ENCODE data around the gene HSD17B11. TPM values are rescaled to one million over a fixed set of nuclear protein-coding genes. Genes with fewer than 3 reads are reported as not detected.

Gene HSD17B11
- polyA plus RNA-seq, 3 donors, result 86.9 to 330 (median 272) TPM

GRCh38 chr4:87427518-87427868 is 36.5 kb upstream of the HSD17B11 start:
- no peak overlapping the region for H3K27ac Mint-ChIP-seq
- intact Hi-C loops (cut with micrococcal nuclease), result no loop called here
- H3K27me3 Mint-ChIP-seq (ENCODE audit: low read depth in 3 of 3), result peaks cover 0 to 1% (median 0%) of the 10 kb centered on the region in 3 donors

DNA sequence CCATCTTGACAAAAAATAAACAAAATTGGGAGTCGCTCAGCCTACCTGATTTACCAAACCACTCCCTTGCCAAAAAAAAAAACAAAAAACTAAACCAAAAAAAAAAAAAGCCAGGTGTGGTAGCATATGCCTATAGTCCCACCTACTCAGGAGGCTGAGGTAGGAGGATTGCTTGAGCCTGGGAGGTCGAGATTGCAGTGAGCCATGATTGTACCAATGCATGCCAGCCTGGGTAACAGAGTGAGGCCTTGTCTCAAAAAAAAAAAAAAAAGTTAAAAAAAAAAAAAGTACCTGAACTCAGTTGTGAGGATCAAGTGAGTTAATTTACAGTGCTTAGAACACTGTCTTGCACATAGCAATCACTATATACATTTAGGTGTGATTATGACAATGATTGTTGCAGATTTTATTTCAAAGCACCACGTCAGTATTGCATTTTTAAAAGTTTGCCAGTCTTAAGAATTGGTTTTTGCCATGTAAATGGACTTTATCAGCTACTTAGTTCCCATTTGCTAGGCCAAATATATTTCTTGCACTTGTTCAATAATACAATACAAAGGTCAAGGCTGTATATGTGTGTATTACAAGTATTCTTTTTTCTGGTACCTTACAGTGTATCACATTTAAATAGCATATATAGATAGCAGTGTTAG is 36.0 kb upstream of the HSD17B11 start:
- no peaks in the 10 kb centered on the region for H3K36me3 ChIP-seq (replicated peaks in 1 of 2; ENCODE audit: control insufficient read depth in 1 of 2, insufficient read depth in 2 of 2, low read length in 2 of 2)
- no peak for DNase-seq
- Mint-ChIP-seq H3K27me3 (ENCODE audit: low read depth in 3 of 3) (peaks cover 0 to 1% (median 0%) of the 10 kb centered on the region in 3 donors), H3K27ac (no peak overlapping the region), H3K36me3 (no peaks in the 10 kb centered on the region), H3K4me1 (peaks cover 15% of the 10 kb centered on the region), H3K9me3 (no peaks in the 10 kb centered on the region), H3K4me3 (no peak overlapping the region)
- TF ChIP-seq, protein P1, sequence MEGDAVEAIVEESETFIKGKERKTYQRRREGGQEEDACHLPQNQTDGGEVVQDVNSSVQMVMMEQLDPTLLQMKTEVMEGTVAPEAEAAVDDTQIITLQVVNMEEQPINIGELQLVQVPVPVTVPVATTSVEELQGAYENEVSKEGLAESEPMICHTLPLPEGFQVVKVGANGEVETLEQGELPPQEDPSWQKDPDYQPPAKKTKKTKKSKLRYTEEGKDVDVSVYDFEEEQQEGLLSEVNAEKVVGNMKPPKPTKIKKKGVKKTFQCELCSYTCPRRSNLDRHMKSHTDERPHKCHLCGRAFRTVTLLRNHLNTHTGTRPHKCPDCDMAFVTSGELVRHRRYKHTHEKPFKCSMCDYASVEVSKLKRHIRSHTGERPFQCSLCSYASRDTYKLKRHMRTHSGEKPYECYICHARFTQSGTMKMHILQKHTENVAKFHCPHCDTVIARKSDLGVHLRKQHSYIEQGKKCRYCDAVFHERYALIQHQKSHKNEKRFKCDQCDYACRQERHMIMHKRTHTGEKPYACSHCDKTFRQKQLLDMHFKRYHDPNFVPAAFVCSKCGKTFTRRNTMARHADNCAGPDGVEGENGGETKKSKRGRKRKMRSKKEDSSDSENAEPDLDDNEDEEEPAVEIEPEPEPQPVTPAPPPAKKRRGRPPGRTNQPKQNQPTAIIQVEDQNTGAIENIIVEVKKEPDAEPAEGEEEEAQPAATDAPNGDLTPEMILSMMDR (IDR thresholded peaks at IDR 0.05), result no peak
- no peaks in the 10 kb centered on the region for H3K27me3 ChIP-seq (ENCODE audit: control insufficient read depth in 2 of 2, insufficient read depth in 2 of 2, low read length in 2 of 2)
- intact Hi-C loops (cut with micrococcal nuclease), result no loop called here
- no peaks in the 10 kb centered on the region for H4K20me1 ChIP-seq (ENCODE audit: insufficient read depth, low read length)
- H3K4me1 ChIP-seq (ENCODE audit: control insufficient read depth in 1 of 2, insufficient read depth in 2 of 2, low read length in 2 of 2), result peaks cover 12% of the 10 kb centered on the region in 2 donors
- no peak overlapping the region for H3K4me2 ChIP-seq (replicated peaks; ENCODE audit: extremely low read depth, low read length, poor library complexity, severe bottlenecking)
- H2AFZ ChIP-seq (ENCODE audit: insufficient read depth, low read depth, low read length, poor library complexity, severe bottlenecking), result no peak overlapping the region
- H3K79me2 ChIP-seq (ENCODE audit: insufficient read depth, low read length), result peaks cover 47% of the 10 kb centered on the region
- no peak overlapping the region for H3K9ac ChIP-seq (ENCODE audit: insufficient read depth, low read length, poor library complexity, severe bottlenecking)
- no peak overlapping the region for H3K4me3 ChIP-seq (replicated peaks in 1 of 3; ENCODE audit: low read depth in 2 of 3, low read length in 3 of 3)
- no peaks in the 10 kb centered on the region for H3K9me3 ChIP-seq (replicated peaks in 1 of 2; ENCODE audit: control insufficient read depth in 1 of 2, insufficient read depth in 1 of 2, low read length in 2 of 2)
- no peak overlapping the region for H3K27ac ChIP-seq (ENCODE audit: low read depth in 1 of 2, low read length in 2 of 2)
- 80% methylated on average over 1 of the region's 3 CpGs for WGBS (ENCODE audit: insufficient coverage)

More at GRCh38 chr4:87427518-87427868, 36.5 kb upstream of the HSD17B11 start:
- Histone ChIP-seq H3K36me3 (replicated peaks in 1 of 2; ENCODE audit: control insufficient read depth in 1 of 2, insufficient read depth in 2 of 2, low read length in 2 of 2) (no peaks in the 10 kb centered on the region), H3K4me3 (replicated peaks in 1 of 3; ENCODE audit: low read depth in 2 of 3, low read length in 3 of 3) (no peak overlapping the region), H4K20me1 (ENCODE audit: insufficient read depth, low read length) (no peaks in the 10 kb centered on the region), H3K4me1 (ENCODE audit: control insufficient read depth in 1 of 2, insufficient read depth in 2 of 2, low read length in 2 of 2) (peaks cover 10 to 11% of the 10 kb centered on the region in 2 donors), H3K27ac (ENCODE audit: low read depth in 1 of 2, low read length in 2 of 2) (no peak overlapping the region), H3K79me2 (ENCODE audit: insufficient read depth, low read length) (peaks cover 47% of the 10 kb centered on the region), H2AFZ (ENCODE audit: insufficient read depth, low read depth, low read length, poor library complexity, severe bottlenecking) (no peak overlapping the region), H3K9me3 (replicated peaks in 1 of 2; ENCODE audit: control insufficient read depth in 1 of 2, insufficient read depth in 1 of 2, low read length in 2 of 2) (no peaks in the 10 kb centered on the region), H3K4me2 (replicated peaks; ENCODE audit: extremely low read depth, low read length, poor library complexity, severe bottlenecking) (no peak overlapping the region), H3K27me3 (ENCODE audit: control insufficient read depth in 2 of 2, insufficient read depth in 2 of 2, low read length in 2 of 2) (no peaks in the 10 kb centered on the region), H3K9ac (ENCODE audit: insufficient read depth, low read length, poor library complexity, severe bottlenecking) (no peak overlapping the region)
- Mint-ChIP-seq H3K9me3 (no peaks in the 10 kb centered on the region), H3K4me3 (no peak overlapping the region), H3K4me1 (peaks cover 13% of the 10 kb centered on the region), H3K36me3 (peaks cover 0 to 1% of the 10 kb centered on the region in 2 donors)
- DNase-seq, result no peak
- WGBS (ENCODE audit: insufficient coverage), result no CpG with 5 or more reads among the region's 1 CpG
- TF ChIP-seq, protein P1 (IDR thresholded peaks at IDR 0.05), result no peak

All from CD14-positive monocyte (primary cell).